GM19452 (cell line): Measurements from ENCODE around the gene ANKRD45.
"Not testable (repeated sequence)": the region's sequence is repeated elsewhere in the genome, so short reads cannot be mapped to it uniquely, and the experiment has no call there.

Experiments
- ATAC-seq: cut with Tn5 transposase; IDR thresholded peaks from one replicate; pipeline ENCODE4 v1.9.1; 2021; ENCODE audit not compliant: unreplicated experiment

Gene ANKRD45

GRCh38 chr1:173669491-173669941 lies at the start of gene ANKRD45:
Gene ANKRD45, minus strand, starts transcription at chr1:173669851. Its CDS starts 10,433 bp downstream, at chr1:173659418.
- no peak for ATAC-seq

- ATAC-seq = no peak
These were observed 47.6 kb upstream of the ANKRD45 start for GRCh38 chr1:173717238-173717637.

- ATAC-seq = no peak
These were observed 45.8 kb upstream of the ANKRD45 start for GRCh38 chr1:173715538-173715844.

- ATAC-seq = peak; percentile 97
These were observed 45.3 kb upstream of the ANKRD45 start, which contains the start of gene KLHL20 for GRCh38 chr1:173714759-173715537. Gene KLHL20, plus strand, starts transcription at chr1:173714981. Its CDS starts 1,063 bp downstream, at chr1:173716044.

GRCh38 chr1:173714441-173714758 lies 44.7 kb upstream of the ANKRD45 start:
- no peak for ATAC-seq

GRCh38 chr1:173708787-173709186 lies 39.1 kb upstream of the ANKRD45 start:
- no peak for ATAC-seq

GRCh38 chr1:173705117-173705516 lies 35.5 kb upstream of the ANKRD45 start:
- no peak for ATAC-seq

GRCh38 chr1:173702736-173703135 lies 33.1 kb upstream of the ANKRD45 start:
- no peak for ATAC-seq

GRCh38 chr1:173701299-173701698 lies 31.6 kb upstream of the ANKRD45 start:
- not testable (repeated sequence) for ATAC-seq

GRCh38 chr1:173693238-173693637 lies 23.6 kb upstream of the ANKRD45 start:
- ATAC-seq = no peak

- ATAC-seq = no peak
These were observed 18.6 kb upstream of the ANKRD45 start for GRCh38 chr1:173688300-173688699.

- ATAC-seq = not testable (repeated sequence)
These were observed 15.5 kb upstream of the ANKRD45 start for GRCh38 chr1:173685121-173685520.

GRCh38 chr1:173683838-173684237 lies 14.2 kb upstream of the ANKRD45 start:
- ATAC-seq = not testable (repeated sequence)

- no peak for ATAC-seq
These were observed 12.5 kb upstream of the ANKRD45 start for GRCh38 chr1:173682184-173682583.

GRCh38 chr1:173680152-173680551 lies 10.5 kb upstream of the ANKRD45 start:
- ATAC-seq = not testable (repeated sequence)

- ATAC-seq = not testable (repeated sequence)
These were observed 4.8 kb upstream of the ANKRD45 start for GRCh38 chr1:173674496-173674895.

GRCh38 chr1:173666646-173667045 lies 3.0 kb downstream of the ANKRD45 start:
- no peak for ATAC-seq

- ATAC-seq = no peak
These were observed 6.5 kb downstream of the ANKRD45 start for GRCh38 chr1:173663159-173663558.

GRCh38 chr1:173661763-173662162 lies 7.9 kb downstream of the ANKRD45 start:
- no peak for ATAC-seq

- ATAC-seq = no peak
These were observed 8.4 kb downstream of the ANKRD45 start for GRCh38 chr1:173661271-173661670.

GRCh38 chr1:173660306-173660705 lies 9.3 kb downstream of the ANKRD45 start:
- ATAC-seq = no peak

GRCh38 chr1:173648880-173649605 lies 20.6 kb downstream of the ANKRD45 start:
- no peak for ATAC-seq
